H1 (cell line): Measurements from ENCODE around the gene DELE1. TPM values are rescaled to one million over a fixed set of nuclear protein-coding genes. Genes with fewer than 3 reads are reported as not detected.

Experiments
- CTCF ChIA-PET: fragments of 300-600 bp; sonication (Branson Sonifier 250); formaldehyde crosslinking; loops from one replicate; lab custom pipeline; 2021; ENCODE audit not compliant: partially characterized antibody; lab: Charles Lee
- POLR2A ChIA-PET: fragments of 300-600 bp; sonication (Branson Sonifier 250); formaldehyde crosslinking; loops from one replicate; lab custom pipeline; 2021; ENCODE audit warnings: inconsistent platforms; ENCODE audit not compliant: partially characterized antibody; lab: Charles Lee
- DNase-seq, 2 experiments: peaks; one replicate each; pipeline versions ENCODE4 v3.0.0 to v3.0.0-alpha.2; 2010 to 2022; ENCODE audit warnings: low spot score in 2 of 2, low read depth in 1 of 2, mixed read lengths in 1 of 2
- FAIRE-seq: peaks from 2 replicates; lab custom pipeline; 2011; peaks lifted over from hg19 to GRCh38; lab: Jason Lieb, UNC
- H2AFZ ChIP-seq: 2 replicates; pipeline ENCODE4 v1.8.1; 2012; ENCODE audit warnings: low read length, inconsistent platforms
- H2AK5ac ChIP-seq: 2 replicates; pipeline ENCODE4 v1.6.1; 2013; ENCODE audit warnings: low read depth, low read length
- H2BK120ac ChIP-seq: replicated peaks from 2 replicates; pipeline ENCODE3; 2013; ENCODE audit warnings: low read depth, low read length, inconsistent platforms
- H2BK12ac ChIP-seq: 2 replicates; pipeline ENCODE4 v1.6.1; 2013; ENCODE audit warnings: low read depth, low read length
- H2BK15ac ChIP-seq: 2 replicates; pipeline ENCODE4 v1.6.1; 2013; ENCODE audit warnings: low read length
- H2BK20ac ChIP-seq: 2 replicates; pipeline ENCODE4 v1.6.1; 2013; ENCODE audit warnings: low read length
- H2BK5ac ChIP-seq: 2 replicates; pipeline ENCODE4 v1.6.1; 2013; ENCODE audit warnings: low read depth, low read length
- H3K14ac ChIP-seq: 2 replicates; pipeline ENCODE4 v1.6.1; 2013; ENCODE audit warnings: inconsistent platforms; ENCODE audit not compliant: insufficient read length
- H3K18ac ChIP-seq: 2 replicates; pipeline ENCODE4 v1.6.1; 2013; ENCODE audit warnings: low read length; ENCODE audit errors: extremely low read depth
- H3K23ac ChIP-seq: 2 replicates; pipeline ENCODE4 v1.6.1; 2013; ENCODE audit warnings: inconsistent platforms; ENCODE audit not compliant: insufficient read length
- H3K23me2 ChIP-seq: 2 replicates; pipeline ENCODE4 v1.6.1; 2013; ENCODE audit warnings: low read depth, low read length
- H3K27ac ChIP-seq: 2 replicates; pipeline ENCODE4 v1.6.1; 2011; ENCODE audit warnings: low read depth, low read length, inconsistent platforms
- H3K27me3 ChIP-seq, 4 experiments: replicated peaks in 1 of 4; 1 replicate in 1 of 4; 2 replicates in 3 of 4; pipeline versions ENCODE4 v1.6.1 to v1.8.1; 2011 to 2013; ENCODE audit warnings: low read length in 3 of 4, mild to moderate bottlenecking in 3 of 4, inconsistent platforms in 2 of 4, mixed read lengths in 2 of 4, moderate library complexity in 1 of 4; ENCODE audit not compliant: control insufficient read depth in 3 of 4, insufficient read depth in 3 of 4; ENCODE audit errors: extremely low read depth in 1 of 4
- H3K36me3 ChIP-seq, 4 experiments: 2 replicates each; pipeline versions ENCODE4 v1.6.1 to v1.8.1; 2011 to 2013; ENCODE audit warnings: mild to moderate bottlenecking in 4 of 4, low read length in 3 of 4, moderate library complexity in 2 of 4, control low read depth in 1 of 4, inconsistent platforms in 1 of 4; ENCODE audit not compliant: insufficient read depth in 4 of 4, control insufficient read depth in 2 of 4
- H3K4ac ChIP-seq: replicated peaks from 2 replicates; pipeline ENCODE3; 2013; ENCODE audit warnings: low read length, low read depth, mixed read lengths, inconsistent platforms; ENCODE audit not compliant: insufficient read length
- H3K4me1 ChIP-seq, 4 experiments: replicated peaks in 1 of 4; 1 replicate in 1 of 4; 2 replicates in 3 of 4; pipeline versions ENCODE4 v1.6.1 to v1.8.1; 2011 to 2013; ENCODE audit warnings: low read length in 3 of 4, inconsistent platforms in 2 of 4, mixed read lengths in 1 of 4; ENCODE audit not compliant: insufficient read depth in 4 of 4, control insufficient read depth in 3 of 4
- H3K4me2 ChIP-seq, 2 experiments: 2 replicates each; pipeline versions ENCODE4 v1.6.1 to v1.8.1; 2011 to 2013; ENCODE audit warnings: low read depth in 2 of 2, low read length in 2 of 2, control low read depth in 1 of 2, inconsistent platforms in 1 of 2, mild to moderate bottlenecking in 1 of 2; ENCODE audit not compliant: insufficient read depth in 1 of 2
- H3K4me3 ChIP-seq, 4 experiments: fragments of 200-600, 300-600 bp in 1 of 4; sonication (generic), shearing (Covaris generic), sonication (Bioruptor Twin) in 1 of 4; 2 replicates each; pipeline versions ENCODE4 v1.5.1 to v1.8.1; 2011 to 2016; ENCODE audit warnings: low read length in 4 of 4, low read depth in 3 of 4, control low read depth in 2 of 4, inconsistent platforms in 2 of 4, mild to moderate bottlenecking in 2 of 4, mixed read lengths in 1 of 4, moderate library complexity in 1 of 4; ENCODE audit not compliant: insufficient read depth in 2 of 4; ENCODE audit errors: extremely low read depth in 1 of 4
- H3K56ac ChIP-seq: replicated peaks from 2 replicates; pipeline ENCODE3; 2013; ENCODE audit warnings: low read depth, mild to moderate bottlenecking, mixed read lengths, low read length, inconsistent platforms; ENCODE audit not compliant: insufficient read length
- H3K79me1 ChIP-seq: 2 replicates; pipeline ENCODE4 v1.6.1; 2013; ENCODE audit warnings: low read depth, low read length, control low read depth
- H3K79me2 ChIP-seq, 2 experiments: 2 replicates each; pipeline versions ENCODE4 v1.6.1 to v1.8.1; 2012 to 2013; ENCODE audit warnings: low read length in 2 of 2, mild to moderate bottlenecking in 2 of 2, inconsistent platforms in 1 of 2; ENCODE audit not compliant: insufficient read depth in 2 of 2, control insufficient read depth in 1 of 2
- H3K9ac ChIP-seq, 4 experiments: replicated peaks in 1 of 4; 1 replicate in 1 of 4; 2 replicates in 3 of 4; pipeline versions ENCODE4 v1.6.1 to v1.8.1; 2011 to 2013; ENCODE audit warnings: low read depth in 3 of 4, low read length in 3 of 4, control low read depth in 2 of 4, mild to moderate bottlenecking in 2 of 4, moderate library complexity in 2 of 4, inconsistent platforms in 1 of 4; ENCODE audit errors: extremely low read depth in 1 of 4
- H3K9me3 ChIP-seq, 2 experiments: 2 replicates each; pipeline versions ENCODE4 v1.6.1 to v1.8.1; 2012 to 2013; ENCODE audit warnings: mild to moderate bottlenecking in 2 of 2, moderate library complexity in 2 of 2, control low read depth in 1 of 2, inconsistent platforms in 1 of 2, low read depth in 1 of 2, low read length in 1 of 2, mixed read lengths in 1 of 2; ENCODE audit not compliant: insufficient read depth in 2 of 2
- H4K20me1 ChIP-seq, 2 experiments: replicated peaks in 1 of 2; 2 replicates each; pipeline versions ENCODE3 to v1.8.1; 2011 to 2013; ENCODE audit warnings: inconsistent platforms in 2 of 2, low read length in 2 of 2, mild to moderate bottlenecking in 1 of 2; ENCODE audit not compliant: insufficient read depth in 2 of 2, control insufficient read depth in 1 of 2
- H4K5ac ChIP-seq: 2 replicates; pipeline ENCODE4 v1.6.1; 2013; ENCODE audit warnings: low read length, low read depth, mixed read lengths, inconsistent platforms; ENCODE audit not compliant: insufficient read length
- H4K8ac ChIP-seq: 2 replicates; pipeline ENCODE4 v1.8.0; 2013; ENCODE audit warnings: mild to moderate bottlenecking, moderate library complexity, low read length, inconsistent platforms; ENCODE audit not compliant: insufficient read depth; ENCODE audit errors: extremely low read depth
- H4K91ac ChIP-seq: replicated peaks from 2 replicates; pipeline ENCODE3; 2013; ENCODE audit warnings: low read length, mixed read lengths, inconsistent platforms; ENCODE audit not compliant: insufficient read length
- CBX5 ChIP-seq: fragments of 300-800, 300-1000 bp; sonication (generic); IDR thresholded peaks from 2 replicates; pipeline ENCODE4 v1.7.1; 2016; ENCODE audit warnings: antibody characterized with exemption, low read length, low read depth
- CHD2 ChIP-seq: IDR thresholded peaks from 2 replicates; pipeline ENCODE4 v1.6.1; 2012; ENCODE audit warnings: low read length, improper control_type of control experiment
- EZH2 ChIP-seq: fragments of 200-600 bp; sonication (generic); IDR thresholded peaks from 2 replicates; pipeline ENCODE4 v1.7.1; 2012; ENCODE audit warnings: low read depth, mild to moderate bottlenecking, moderate library complexity, low read length, inconsistent platforms; ENCODE audit not compliant: severe bottlenecking
- MAX ChIP-seq: IDR thresholded peaks from 2 replicates; pipeline ENCODE4 v1.6.1; 2012; ENCODE audit warnings: inconsistent platforms
- POLR2A ChIP-seq, 2 experiments: IDR thresholded peaks; 1 replicate in 1 of 2; 2 replicates in 1 of 2; pipeline ENCODE4 v1.6.1; 2011; ENCODE audit warnings: low read depth in 2 of 2, low read length in 2 of 2, mild to moderate bottlenecking in 2 of 2; ENCODE audit errors: control extremely low read depth in 1 of 2
- RAD21 ChIP-seq, 2 experiments: IDR thresholded peaks in 1 of 2; conservative IDR thresholded peaks in 1 of 2; 2 replicates each; pipeline ENCODE4 v1.6.1; 2011; ENCODE audit warnings: low read depth in 2 of 2, low read length in 2 of 2, improper control_type of control experiment in 1 of 2, inconsistent platforms in 1 of 2, mild to moderate bottlenecking in 1 of 2, moderate library complexity in 1 of 2
- RNF2 ChIP-seq: fragments of 200-900, 300-1000 bp; sonication (generic); IDR thresholded peaks from 2 replicates; pipeline ENCODE4 v1.7.1; 2016; ENCODE audit warnings: borderline replicate concordance, low read depth, mild to moderate bottlenecking, antibody characterized with exemption, low read length; ENCODE audit not compliant: poor library complexity, severe bottlenecking; ENCODE audit errors: missing control alignments
- SP1 ChIP-seq: IDR thresholded peaks from 2 replicates; pipeline ENCODE4 v1.6.1; 2011; ENCODE audit warnings: low read depth, low read length
- ZNF274 ChIP-seq: IDR thresholded peaks from 2 replicates; pipeline ENCODE4 v1.7.0; 2012; ENCODE audit warnings: low read length, borderline replicate concordance; ENCODE audit errors: extremely low read depth
- WGBS, 2 experiments: shearing (Covaris generic) in 1 of 2; methylation state at CpG; one replicate each; pipeline versions ENCODE4 v1.1.6 to v1.1.7; 2013 to 2015; ENCODE audit warnings: low lambda C conversion rate in 2 of 2, mixed read lengths in 2 of 2, inconsistent platforms in 1 of 2, low coverage in 1 of 2, missing lambda C conversion rate in 1 of 2; ENCODE audit not compliant: insufficient replicate concordance in 2 of 2, insufficient coverage in 1 of 2, insufficient read length in 1 of 2; ENCODE audit errors: extremely low coverage in 1 of 2, missing lambda C conversion rate in 1 of 2; 5-methylcytosine and 5-hydroxymethylcytosine counted together
- polyA plus RNA-seq, 7 experiments: library from polyadenylated mRNA; depleted of rRNA in 3 of 7; stranded (reverse) in 5 of 7; unstranded in 2 of 7; fragments of >200 nt in 5 of 7; fragments of 200-250 nt in 2 of 7; gene quantifications; 1 replicate in 5 of 7; 2 replicates in 1 of 7; 4 replicates in 1 of 7; pipeline versions ENCODE4 v1.2.1 to v1.2.3, GENCODE V29; 2011 to 2013; ENCODE audit warnings: missing spikeins in 2 of 7, mixed read lengths in 2 of 7
- total RNA-seq: library from RNA; stranded (reverse); fragmentation: NEBNext Ultra II Directional; extraction: Animal tissue kit (Norgen Biotek cat#: 25700); gene quantifications from 2 replicates; pipeline ENCODE4 v1.2.1, GENCODE V29; 2021
- TF ChIP-seq, protein P1 (sequence below): IDR thresholded peaks from 2 replicates; pipeline ENCODE4 v1.6.1; 2012; ENCODE audit warnings: inconsistent platforms

Gene DELE1
- total and polyA plus RNA-seq, 2 of the 8 experiments (the other 6 are each of a cell fraction or from before 2014, with no cell fraction given): 61.4 to 114 TPM

DNA sequence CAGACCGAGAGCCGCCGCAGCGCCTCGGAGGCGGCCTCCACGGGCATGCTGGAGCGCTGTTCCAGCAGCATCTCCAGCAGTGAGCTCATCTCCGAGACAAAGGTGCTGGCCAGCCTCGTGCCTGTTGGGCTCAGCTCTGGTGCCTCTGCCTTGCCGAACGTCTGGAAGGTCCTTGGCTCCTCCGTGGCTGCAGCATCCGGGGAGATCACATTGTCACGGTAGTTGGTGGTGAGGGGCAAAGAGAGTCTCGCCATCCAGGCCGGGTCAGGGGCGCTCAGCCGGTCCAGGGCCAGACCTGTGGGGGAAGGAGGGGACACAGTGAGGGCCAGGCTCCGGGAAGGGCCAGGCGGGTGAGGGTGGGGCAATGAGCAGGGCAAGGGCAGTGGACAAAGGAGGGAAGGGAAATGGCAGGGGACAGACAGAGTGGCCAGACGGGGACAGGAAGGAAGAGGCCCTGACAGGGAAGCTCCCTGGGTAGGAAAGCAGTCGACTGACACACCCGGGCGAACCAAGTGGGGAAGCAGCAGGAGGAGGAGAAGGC is 21.9 kb downstream of the DELE1 start:
- peak overlapping the region; percentile 85; the same call in 1 of the 2 replicates for H2BK12ac ChIP-seq
- H4K8ac ChIP-seq: peak overlapping the region; percentile 66; the same call in 1 of the 2 replicates
- H2BK120ac ChIP-seq: no peak overlapping the region
- no peaks in the 10 kb centered on the region for H3K79me1 ChIP-seq
- H3K9ac ChIP-seq: peak overlapping the region in 1 of 4 experiments; percentile 1; a peak in 1 of 7 replicates
- H3K9me3 ChIP-seq: no peaks in the 10 kb centered on the region
- WGBS, 2 experiments: 78% methylated on average over 25 of the region's 25 CpGs; no CpG with 5 or more reads in 1 of the 2 experiments
- H3K56ac ChIP-seq: no peak overlapping the region
- ChIA-PET POLR2A (interaction anchor here (0.6 to 9.2 kb wide), 10 partner anchors 9 to 309 kb away, joined by 3 to 121 read pairs (median 4); partner anchors contain the start of genes DELE1, HDAC3, PCDH1 and PCDH12), CTCF (interaction anchor here (0.6 to 20.8 kb wide), 14 partner anchors 11 to 253 kb away, joined by 3 to 324 read pairs (median 4); partner anchors contain the start of genes PCDH1, PCDH12 and RNF14)
- H3K4me2 ChIP-seq: peak overlapping the region in 1 of 2 experiments; percentile 27; a peak in 3 of 4 replicates
- H2BK20ac ChIP-seq: no peak overlapping the region
- H4K5ac ChIP-seq: no peak overlapping the region
- H3K23me2 ChIP-seq: no peaks in the 10 kb centered on the region
- H3K27ac ChIP-seq: no peak overlapping the region
- peak overlapping the region; percentile 15 for H4K91ac ChIP-seq
- FAIRE-seq (no peak), DNase-seq (peak in 1 of 2 experiments; percentile 59)
- H4K20me1 ChIP-seq: no peaks in the 10 kb centered on the region
- H2BK15ac ChIP-seq: no peak overlapping the region
- peak overlapping the region; percentile 47; the same call in 1 of the 2 replicates for H2BK5ac ChIP-seq
- peaks cover 0 to 10% (median 7%) of the 10 kb centered on the region in 4 experiments; a peak in 5 of 7 replicates for H3K4me1 ChIP-seq
- H3K27me3 ChIP-seq: no peaks in the 10 kb centered on the region; a peak in 1 of 7 replicates
- H2AK5ac ChIP-seq: no peak overlapping the region; the same call in 1 of the 2 replicates
- H3K36me3 ChIP-seq: no peaks in the 10 kb centered on the region; a peak in 1 of 8 replicates
- no peak overlapping the region for H3K23ac ChIP-seq
- no peak overlapping the region for H2AFZ ChIP-seq
- H3K4me3 ChIP-seq: no peak overlapping the region
- no peak overlapping the region for H3K4ac ChIP-seq
- H3K18ac ChIP-seq: peak overlapping the region; percentile 44; the same call in 1 of the 2 replicates
- H3K14ac ChIP-seq: no peak overlapping the region
- H3K79me2 ChIP-seq: no peaks in the 10 kb centered on the region
- TF ChIP-seq SP1: no peak
- TF ChIP-seq CHD2: no peak
- no peak for TF ChIP-seq RNF2
- TF ChIP-seq RAD21 (IDR thresholded peaks at IDR 0.05 in 1 of 2, conservative IDR thresholded peaks at IDR 0.05 in 1 of 2; ENCODE audit: low read depth in 2 of 2, low read length in 2 of 2): no peak
- TF ChIP-seq CBX5: no peak
- TF ChIP-seq EZH2: no peak
- peak in 1 of 2 experiments; percentile 13; a peak in 1 of 3 replicates for TF ChIP-seq POLR2A (IDR thresholded peaks at IDR 0.05; ENCODE audit: control extremely low read depth in 1 of 2, low read depth in 2 of 2, low read length in 2 of 2)
- peak; percentile 81 for TF ChIP-seq MAX
- TF ChIP-seq, protein P1, sequence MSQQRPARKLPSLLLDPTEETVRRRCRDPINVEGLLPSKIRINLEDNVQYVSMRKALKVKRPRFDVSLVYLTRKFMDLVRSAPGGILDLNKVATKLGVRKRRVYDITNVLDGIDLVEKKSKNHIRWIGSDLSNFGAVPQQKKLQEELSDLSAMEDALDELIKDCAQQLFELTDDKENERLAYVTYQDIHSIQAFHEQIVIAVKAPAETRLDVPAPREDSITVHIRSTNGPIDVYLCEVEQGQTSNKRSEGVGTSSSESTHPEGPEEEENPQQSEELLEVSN: peak; percentile 26; the same call in 1 of the 2 replicates
- TF ChIP-seq ZNF274: no peak
